ENCODE measurements around the gene ADCY2.
"Not testable (repeated sequence)": the region's sequence is repeated elsewhere in the genome, so short reads cannot be mapped to it uniquely, and the experiment has no call there.

The ADCY2 gene

DNA sequence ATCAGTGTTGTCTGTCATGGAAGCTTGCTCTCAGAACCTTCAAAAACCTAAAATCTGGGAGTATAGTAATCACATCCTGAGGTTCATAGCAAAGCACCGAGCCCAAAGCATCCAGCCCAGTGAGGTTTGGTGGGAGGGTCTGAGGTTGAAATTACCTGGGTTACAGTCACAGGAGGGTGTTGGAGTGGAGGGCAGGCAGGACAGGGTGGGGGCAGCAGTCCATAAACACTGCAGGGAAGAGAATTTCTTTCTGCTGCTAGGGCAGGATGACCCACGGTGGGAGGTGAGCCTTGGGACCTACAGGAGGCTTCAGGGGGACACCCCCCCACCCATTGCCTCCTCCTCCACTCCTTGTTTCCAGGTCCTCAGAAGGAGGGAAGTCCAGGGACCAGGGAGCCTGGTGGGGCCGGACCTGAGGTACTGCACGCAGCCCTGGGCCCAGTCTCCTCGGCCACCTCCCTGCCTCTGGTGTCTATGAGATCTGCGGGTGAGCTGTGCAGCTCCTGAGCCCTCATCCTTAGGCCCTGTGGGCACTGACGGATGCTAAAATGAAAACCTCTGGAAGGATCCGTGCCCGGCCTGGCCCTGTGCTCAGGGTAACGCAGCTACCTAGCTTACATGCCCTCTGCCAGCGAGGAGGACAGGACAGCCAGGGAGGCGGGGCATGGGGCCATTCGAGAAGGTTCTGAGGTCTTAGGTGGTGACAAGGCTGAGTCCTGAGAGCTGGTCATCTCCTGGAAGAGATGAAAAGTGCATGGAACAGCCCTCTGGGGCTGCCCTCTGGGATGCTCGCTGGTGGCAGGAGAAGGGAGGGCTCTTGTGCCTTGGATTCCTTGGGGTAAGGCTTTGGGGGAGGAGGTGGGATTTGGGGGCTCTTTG, 1.8 kb upstream of the ADCY2 start:
- intact Hi-C loops (cut with DNase I): no loop called here
- no peak for DNase-seq

DNA sequence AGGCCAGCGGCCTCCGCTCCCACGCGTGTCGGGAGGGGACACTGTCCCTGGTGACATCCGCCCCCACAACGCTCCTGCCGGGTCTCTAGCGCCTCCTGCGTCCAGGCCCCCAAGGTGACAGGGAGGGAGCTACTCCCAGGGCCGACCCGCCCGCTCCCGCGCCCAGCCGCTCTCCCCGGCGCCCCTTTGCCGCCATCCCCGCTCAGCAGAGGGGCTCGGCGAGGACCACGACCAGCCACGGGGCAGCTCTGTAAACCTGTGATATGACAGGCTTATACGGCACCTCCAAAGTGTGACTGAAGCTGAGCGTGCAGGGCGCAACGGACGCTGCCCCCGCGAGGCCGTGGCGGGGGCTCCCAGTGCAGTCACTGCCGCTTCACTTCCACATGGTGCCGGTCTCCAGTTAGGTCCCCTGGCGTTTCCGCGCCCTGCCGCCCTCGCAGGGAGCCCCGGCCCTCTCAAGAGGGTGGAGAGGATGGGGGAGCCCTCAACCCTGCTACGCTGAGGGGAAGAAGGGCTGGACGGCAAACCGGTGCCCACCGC, 978 bp upstream of the ADCY2 start:
- no peak for DNase-seq
- intact Hi-C loops (cut with DNase I): no loop called here

DNA sequence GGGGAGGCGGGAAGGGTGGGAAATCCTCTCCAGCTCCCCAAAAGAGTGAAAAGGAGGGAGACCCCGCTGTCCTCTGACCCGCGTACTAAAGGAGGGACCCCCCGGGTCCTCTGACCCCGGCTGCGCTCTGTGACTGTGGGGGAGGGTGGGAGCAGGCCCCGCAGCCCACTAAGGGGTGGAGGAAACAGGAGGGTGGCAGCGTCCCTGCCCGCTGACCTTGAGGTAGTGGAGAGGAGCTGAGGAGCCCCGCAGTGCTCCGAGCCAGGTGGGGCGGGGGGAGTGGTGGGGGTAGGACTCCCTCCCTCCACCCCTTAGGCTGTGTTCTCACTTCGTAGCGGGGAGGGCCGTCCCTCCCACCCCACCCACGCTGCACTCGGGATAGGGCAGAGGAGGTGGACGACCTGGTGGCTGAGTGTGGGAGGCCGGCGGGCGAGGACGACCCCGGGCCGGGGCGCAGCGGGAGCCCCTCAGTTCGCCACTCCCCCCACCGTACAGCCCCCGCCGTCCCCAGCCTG, 449 bp upstream of the ADCY2 start:
- no peak for DNase-seq
- intact Hi-C loops (cut with DNase I): no loop called here

DNA sequence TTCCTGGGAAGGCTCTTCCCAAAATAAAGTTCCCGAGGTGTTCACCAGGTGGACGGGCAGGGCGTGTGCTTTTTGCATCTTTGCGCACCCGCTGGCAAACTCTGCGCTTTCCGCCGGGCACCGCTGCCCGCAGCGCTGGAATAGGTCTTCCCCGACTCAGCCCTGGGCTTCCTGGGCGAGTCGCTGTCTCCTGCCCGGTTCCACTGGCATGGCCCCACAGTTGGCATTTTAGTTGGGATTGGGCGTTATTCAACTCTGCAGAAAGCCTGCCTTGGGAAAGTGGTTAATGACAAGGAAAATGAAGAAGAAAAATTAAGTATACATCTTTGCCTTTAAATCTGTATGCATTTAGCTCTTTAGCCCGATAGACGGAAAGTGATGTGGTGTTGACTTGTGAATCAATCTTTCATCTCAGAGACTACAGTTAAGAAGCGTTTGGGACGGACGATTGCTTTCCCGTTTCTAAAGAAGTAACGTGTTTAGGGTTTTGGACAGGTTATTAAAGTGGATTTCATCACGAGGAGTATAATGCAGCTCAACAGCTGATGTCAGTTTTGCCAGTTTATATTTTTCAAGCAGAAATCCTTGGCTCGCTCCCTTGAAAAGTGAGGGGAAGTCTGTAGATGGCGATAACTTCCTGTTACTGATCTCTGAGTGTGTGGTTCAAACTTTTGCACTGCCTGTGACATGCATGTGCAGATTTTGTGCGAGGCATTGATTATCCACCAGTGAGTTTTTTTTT, 946 bp downstream of the ADCY2 start:
- intact Hi-C loops (cut with DNase I): no loop called here
- DNase-seq: peak in 11 of 42 donors; percentile 9 to 51 (median 36)

DNA sequence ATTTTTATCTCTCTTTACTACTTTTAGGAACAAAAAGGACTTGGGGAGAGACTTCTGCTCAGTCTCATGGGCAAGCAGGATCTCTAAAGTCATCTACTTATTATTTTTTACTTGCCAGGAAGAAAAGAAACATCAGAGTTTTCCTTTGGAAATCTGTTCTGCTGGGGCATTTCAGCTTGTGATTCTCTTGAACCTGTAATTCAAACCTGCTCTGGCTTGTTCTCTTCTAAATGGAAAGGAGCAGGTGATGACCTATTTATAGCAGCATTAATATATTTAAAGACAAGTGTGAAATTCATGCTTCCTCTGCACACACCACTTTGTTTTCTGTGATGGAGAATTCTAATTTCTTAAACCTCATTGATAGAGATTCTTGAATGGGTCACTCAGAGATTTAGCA, 2.0 kb downstream of the ADCY2 start:
- intact Hi-C loops (cut with DNase I): no loop called here
- no peak for DNase-seq

DNA sequence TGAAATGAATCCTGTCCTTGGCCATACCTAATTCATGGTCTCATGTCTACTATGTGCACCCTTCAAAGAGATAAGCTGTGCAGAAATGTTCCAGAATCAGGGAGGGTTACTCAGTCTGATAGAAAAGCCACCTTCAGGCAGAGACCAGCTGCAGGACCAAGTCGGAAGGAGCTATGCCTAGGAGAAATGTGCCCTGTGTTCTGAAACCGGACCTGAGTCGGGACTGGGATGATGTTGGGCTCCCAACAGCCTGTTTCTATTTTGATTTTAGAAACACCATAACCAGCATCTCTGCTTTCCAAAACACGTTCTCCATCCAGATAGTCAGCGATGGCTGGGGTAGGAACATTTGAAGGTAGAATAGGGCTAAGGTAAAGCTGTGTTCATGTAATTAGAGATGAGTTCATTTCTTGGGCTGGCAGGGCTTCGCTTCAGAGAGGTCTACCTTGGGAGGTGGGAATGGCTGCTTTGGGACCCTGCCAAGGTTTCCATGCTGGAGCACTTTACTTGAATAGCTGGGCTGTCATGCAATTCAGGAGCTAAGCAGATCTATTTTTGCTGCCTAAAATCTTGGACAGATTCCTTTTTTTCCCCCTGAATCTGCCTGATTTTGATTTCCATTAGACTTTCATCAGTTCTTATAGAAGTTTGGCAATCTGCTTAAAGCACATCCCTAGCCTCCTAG, 2.8 kb downstream of the ADCY2 start:
- peak in 1 of 42 donors; percentile 48 for DNase-seq
- intact Hi-C loops (cut with DNase I): no loop called here

DNA sequence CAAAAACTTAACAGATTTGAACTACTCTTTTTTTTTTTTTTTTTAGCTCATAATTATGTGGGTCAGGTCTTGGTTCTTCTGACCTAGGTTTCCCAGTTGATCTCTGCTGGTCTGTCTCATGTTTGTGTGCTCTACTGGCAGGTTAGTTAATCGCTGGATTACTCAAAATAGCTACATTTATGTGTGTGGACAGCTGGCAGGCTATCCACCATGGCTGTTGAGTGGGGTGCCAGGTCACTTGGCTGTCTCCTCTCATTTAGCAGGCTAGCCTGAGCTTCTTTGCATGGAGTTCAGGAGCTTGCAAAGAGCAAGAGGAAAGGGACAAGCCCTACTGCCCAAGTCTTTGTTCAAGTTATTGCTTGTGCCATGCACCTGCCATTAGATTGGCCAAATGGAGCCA, 9.3 kb downstream of the ADCY2 start:
- intact Hi-C loops (cut with DNase I): no loop called here
- DNase-seq: no peak

DNA sequence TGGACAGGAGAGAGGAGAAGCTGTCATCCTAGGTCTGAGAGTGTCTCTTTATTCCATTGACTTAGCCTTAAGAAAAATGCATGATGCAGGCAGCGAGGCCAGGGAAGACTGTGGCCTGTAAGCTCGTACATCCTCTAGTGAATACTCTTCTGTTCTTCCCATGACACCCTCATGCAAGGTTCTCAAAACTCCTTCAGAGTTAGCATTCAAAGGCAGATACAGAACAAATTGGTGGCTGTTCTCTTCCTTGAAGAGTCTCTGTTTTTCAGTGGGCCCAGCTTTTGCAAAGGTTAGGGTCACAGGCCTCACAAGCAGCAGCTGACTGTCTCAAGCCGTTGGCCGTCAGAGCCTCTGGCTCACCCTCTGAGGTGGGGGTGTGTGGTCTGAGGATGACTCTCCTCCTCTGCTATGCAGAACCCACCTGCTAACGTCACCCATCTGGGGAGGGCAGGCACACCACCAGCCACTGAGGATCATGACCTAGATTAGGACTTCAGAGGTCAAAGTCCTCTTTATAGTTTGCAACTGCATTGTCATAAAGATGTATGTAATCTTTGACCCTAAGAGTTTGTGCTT, 15.1 kb downstream of the ADCY2 start:
- no peak for DNase-seq
- intact Hi-C loops (cut with DNase I): no loop called here

DNA sequence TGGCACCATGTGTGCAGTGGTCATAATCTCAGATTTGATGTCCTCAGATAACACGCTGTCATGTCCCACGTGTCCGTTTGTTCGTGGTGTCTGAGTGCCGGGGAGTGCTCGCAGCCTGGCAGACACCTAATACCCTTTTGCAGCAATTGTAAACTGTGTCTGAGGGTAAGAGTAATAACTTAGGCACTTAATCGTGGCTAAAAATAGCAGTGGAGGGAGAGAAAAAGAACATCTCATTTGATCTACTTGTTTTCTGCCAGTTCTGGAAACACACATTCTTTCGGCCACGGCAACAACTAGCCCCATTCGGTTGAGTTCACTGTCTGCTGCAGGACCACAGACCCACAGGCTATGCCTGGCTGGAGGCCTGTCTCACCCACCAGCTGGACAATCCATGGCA, 16.5 kb downstream of the ADCY2 start:
- intact Hi-C loops (cut with DNase I): no loop called here
- DNase-seq: peak in 1 of 42 donors; percentile 41

DNA sequence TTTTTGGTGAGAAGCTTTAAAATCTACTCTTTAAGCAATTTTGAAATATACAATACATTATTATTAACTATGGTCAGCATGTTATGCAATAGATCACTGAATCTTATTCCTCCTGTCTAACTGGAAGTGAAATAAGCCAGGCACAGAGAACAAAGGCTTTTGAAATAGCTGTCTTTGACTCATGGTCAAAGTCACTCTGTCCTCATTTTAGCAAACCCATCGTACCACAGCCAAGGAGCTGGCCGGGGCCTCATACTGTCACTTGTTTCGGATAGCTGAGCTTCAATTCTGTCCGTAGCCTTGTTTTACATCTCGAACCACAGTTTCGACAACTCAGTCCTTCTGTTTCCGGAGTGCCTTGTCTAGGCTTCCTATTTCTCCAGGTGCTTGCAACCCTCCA, 19.2 kb downstream of the ADCY2 start:
- no peak for DNase-seq
- intact Hi-C loops (cut with DNase I): no loop called here

DNA sequence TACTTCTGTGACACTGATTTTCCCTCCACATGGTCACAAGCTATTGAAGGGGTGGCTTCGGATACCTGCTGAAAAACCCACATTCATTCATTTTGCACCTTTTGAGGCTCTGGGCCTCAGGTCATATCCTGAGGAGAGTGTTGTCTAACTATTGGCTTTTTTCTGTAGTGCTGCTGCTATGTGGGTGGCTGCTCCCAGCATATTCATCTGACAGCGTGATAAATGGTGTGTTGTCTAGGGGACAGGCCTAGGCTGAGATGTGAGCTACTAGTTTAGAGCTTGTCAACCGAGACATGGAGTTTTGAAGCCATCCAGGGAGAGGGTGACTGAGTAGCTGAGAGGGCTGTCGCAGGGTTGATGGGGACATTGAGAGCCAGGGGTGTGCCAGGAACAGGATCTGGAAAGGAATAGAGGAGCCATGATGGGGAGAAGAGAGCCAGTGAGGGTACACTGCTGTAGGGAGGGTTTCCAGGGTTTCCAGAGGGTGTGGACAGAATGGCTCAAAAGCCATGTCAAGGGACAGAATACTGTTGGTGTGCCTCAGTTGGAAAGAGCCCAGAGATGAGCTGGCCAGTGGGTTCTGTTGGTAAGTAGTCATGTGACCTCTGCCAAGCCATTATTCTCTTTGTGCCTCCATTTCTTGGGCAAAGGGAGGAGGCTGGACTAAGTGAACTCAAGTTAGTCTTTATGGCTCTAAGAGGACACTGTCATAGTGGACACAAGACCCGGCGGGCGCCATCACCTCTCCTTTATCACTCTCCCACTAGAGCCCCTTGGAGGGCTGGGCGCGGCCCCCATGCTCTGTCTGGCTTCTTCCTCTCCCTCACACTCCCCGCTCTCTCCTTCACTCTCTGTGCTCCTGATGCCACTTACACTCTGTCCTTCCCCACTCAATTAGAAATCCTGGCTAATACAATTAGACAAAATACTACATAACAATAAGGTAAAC, 19.9 kb downstream of the ADCY2 start:
- no peak for DNase-seq
- intact Hi-C loops (cut with DNase I): no loop called here

DNA sequence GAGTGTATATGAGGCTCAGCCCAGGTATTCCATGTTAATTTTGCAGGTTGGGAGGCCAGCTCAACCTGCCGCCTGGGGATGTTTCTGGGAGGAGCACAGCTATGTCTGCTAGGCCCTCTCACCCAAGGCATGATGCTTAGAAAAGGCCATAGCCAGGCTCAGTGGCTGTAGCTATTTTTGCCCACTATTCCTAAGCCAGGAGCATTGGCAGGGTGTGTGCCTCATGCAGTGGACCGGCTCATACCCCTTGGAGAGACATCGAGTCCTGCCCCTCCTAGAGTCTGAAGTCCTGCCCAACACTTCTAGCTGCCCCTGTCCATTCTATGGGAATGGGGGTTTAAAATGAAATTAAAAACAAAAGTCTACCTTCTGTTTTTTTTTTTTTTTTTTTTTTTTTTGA, 22.3 kb downstream of the ADCY2 start:
- DNase-seq: no peak
- intact Hi-C loops (cut with DNase I): no loop called here

DNA sequence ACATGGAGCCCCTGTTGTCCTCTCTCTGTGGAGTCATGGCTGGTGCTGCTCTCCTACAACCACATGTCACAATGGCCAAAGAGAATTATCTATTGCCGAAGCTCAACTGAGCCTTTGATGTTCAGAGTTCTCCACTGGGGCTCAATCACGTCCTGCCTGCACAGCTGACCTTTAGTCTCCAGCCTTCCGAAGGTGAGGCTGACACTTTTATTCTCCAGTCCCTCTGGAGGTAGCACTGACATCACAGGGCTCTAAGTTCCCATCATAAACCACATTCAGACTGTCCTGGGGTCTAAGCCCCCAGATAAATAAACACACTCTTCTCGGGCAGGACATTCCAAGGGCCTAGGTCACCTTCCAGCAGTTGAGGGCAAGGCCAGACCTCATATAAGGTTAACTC, 23.4 kb downstream of the ADCY2 start:
- intact Hi-C loops (cut with DNase I): no loop called here
- no peak for DNase-seq

DNA sequence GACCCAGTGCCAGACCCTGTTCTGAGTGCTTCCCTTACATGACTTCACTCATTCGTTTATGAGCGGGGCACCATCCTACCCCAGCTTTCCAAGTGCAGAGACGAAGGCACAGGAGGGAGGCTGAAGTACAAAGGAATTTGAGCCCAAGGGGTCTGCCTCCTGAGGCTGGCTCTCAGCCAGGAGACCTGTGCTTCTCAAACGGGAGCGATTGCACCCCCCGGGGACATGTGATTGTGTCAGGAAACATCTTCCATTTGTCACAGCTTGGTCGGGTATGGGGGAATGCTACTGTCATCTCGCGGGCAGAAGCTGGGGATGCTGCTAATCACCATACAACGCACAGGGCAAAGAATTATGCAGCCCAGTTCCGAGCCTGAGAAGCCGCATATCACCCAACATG, 23.9 kb downstream of the ADCY2 start:
- DNase-seq: no peak
- intact Hi-C loops (cut with DNase I): no loop called here

DNA sequence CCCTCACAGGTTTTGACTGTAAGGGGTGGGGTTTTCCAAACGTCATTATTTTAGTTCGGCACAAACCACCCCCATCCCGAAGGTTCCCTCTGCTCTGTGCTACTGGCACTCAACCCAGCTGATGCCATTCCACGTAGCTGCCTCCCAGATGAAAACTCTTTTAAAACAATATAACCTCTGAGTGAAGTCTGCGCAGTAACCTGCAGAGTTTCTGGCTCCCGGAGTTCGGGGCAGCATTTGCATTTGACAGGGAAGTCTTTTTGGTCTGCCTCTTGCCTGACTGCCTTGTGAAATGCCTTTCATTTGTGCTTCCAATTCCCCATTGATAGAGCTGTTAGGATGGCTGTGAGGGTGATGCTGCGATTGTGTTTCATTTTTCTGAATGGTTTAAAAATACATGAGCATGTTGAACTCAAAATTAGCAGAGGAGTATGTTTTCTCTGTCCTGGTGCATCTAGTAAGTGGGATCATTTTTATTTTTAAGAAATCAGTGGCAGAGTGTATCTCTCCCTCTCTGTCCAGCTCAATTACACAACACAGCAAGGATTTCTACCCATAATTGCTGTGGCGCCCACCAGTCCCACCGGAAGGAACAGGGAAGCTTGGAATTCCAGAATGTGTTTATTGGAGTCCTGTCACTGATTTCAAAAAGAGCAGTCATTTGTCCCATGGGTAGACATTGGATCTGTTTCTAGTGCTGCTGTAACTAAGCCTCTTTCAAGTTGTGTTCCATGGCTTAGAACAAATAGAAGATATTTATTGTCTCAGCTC, 24.8 kb downstream of the ADCY2 start:
- DNase-seq: no peak
- intact Hi-C loops (cut with DNase I): no loop called here

DNA sequence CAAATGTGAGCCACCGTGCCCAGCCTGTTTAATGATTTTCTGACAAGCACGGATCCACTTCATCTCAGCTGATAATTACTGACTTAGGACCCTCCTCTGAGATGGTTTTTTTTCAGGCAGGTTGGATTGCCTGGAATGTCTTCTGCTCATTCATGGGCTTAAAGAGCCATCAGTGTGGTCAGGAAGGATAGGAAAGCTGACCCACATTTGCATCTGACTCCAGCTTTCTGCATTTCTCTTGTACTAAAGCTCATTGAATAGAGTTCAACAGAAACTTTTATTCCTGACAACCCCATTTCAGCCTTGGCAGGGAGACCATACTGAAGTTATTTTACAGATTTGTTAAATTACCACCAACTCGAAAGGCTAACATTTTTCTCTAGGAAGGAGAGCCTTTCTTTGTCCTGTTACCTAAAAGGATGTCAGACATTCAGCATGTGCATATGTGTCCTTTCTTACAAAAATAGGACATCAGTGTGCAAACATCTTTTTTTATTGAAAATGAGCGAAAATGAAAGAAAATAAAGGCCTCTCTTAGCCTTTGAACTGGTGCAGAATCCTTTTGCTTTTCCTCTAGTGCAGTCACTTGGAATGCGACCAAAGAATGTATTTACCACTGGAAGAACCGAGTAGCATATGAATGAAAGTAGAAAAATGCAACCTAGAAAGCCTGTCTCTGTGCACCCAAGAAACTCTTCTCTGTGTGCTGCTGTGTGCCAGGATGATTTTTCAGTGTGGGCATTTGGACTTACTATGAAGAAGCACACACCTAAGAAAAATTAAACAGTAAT, 26.6 kb downstream of the ADCY2 start:
- intact Hi-C loops (cut with DNase I): no loop called here
- DNase-seq: no peak

DNA sequence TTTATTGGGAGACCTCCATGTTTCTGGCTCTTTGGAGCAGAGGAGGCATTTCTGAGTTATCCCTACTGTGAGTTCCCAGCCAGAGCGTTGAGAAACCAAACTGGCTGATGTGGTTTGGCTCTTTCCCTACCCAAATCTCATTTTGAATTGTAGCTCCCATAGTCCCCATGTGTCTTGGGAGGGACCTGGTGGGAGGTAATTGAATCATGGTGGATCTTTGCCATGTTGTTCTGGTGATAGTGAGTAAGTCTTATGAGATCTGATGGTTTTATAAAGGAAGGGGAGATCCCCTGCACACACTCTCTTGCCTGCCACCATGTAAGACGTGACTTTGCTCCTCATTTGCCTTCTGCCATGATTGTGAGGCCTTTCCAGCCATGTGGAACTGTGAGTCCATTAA, 27.3 kb downstream of the ADCY2 start:
- DNase-seq; intact Hi-C loops (cut with DNase I): not testable (repeated sequence)
